Neural progenitor cell (in vitro differentiated cells): ENCODE results near the gene KHDRBS1.

Experiments used
- CTCF ChIP-seq: fragments of 200-600 bp; sonication (generic); IDR thresholded peaks from 2 replicates; pipeline ENCODE4 v1.5.1; 2017; ENCODE audit warnings: antibody characterized with exemption, mild to moderate bottlenecking
- EZH2phosphoT487 ChIP-seq: fragments of 200-600 bp; sonication (generic); IDR thresholded peaks from 2 replicates; pipeline ENCODE4 v1.6.1; 2017; ENCODE audit warnings: antibody characterized with exemption

DNA sequence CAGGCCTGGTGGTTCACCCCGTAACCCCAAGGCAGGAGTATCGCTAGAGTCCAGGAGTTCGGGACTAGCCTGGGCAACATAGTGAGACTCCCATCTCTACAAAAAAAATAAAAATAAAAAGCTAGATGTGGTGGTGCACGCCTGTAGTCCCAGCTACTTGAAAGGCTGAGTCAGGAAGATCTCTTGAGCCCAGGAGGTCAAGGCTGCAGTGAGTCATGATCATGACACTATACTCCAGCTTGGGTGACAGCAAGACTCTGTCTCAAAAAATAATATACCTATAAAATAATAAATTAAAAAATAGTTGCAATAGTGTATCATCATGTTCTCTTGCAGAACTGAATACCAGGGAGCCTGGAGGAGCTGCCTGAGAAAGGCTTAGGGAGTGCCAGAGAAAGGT lies 39.2 kb downstream of the KHDRBS1 start:
- TF ChIP-seq EZH2phosphoT487 (no peak), CTCF (no peak)
